ENCODE results near the gene KCTD11.

Gene KCTD11

DNA sequence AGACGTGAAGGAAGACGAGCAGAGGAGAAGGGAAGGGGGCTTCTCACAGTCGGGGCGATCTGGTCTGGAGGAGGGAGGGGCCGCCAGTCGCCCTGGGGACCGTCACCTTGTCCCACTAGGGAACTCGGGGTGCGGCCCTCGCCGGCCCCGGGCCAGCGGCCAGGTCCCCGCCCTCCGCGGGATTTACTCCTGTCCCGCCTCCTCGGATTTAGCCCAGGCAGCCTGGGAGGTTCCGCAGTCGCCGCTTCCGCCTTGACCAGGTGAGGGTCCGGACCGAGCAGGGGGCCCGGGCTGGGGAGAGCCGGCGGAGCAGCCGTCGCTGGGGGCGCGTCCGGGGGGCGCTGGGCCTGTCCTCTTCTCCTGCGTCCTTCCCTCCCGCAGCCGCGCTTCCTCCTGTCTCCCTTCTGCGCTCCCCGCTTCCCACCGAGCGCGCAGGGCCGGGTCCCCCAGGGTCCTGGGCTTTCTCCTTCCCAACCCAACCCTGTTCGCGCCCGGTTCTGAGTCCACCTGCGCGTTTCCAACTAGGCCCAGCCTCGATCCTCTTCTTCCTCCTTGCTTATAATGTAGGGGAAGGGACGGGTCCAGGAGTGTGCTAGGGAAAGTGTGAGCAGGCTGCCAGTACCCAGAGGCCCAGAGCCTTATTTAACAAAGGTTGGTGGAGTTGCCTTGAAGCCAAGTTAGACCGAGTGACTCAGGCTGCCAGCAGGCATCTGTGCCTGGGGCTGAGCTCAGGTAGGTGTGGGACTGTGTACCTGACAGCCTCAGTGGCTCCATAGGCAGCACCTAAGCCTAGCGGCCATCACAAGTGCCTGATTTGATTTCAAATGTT lies 29.1 kb downstream of the KCTD11 start, which contains the start of gene TNK1:
TNK1 (plus strand) TSS at position 235 of the 829 bp plus-strand sequence. CDS start 1,838 bp downstream, outside the sequence.
- no peak for DNase-seq

DNA sequence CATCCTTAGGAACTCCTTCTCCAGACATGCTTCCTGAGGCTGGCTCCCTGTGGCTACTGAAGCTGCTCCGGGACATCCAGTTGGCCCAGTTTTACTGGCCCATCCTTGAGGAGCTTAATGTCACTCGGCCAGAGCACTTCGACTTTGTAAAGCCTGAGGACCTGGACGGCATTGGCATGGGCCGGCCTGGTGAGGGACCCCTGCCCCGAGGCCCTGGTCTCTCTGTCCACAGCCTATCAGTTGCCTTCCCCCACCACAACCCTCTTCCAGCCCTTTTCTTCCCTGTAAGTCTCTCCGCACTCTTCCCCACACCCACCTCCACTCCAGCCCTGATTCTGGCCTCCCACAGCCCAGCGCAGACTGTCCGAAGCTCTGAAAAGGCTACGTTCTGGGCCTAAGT lies 30.9 kb downstream of the KCTD11 start:
- no peak for DNase-seq

DNA sequence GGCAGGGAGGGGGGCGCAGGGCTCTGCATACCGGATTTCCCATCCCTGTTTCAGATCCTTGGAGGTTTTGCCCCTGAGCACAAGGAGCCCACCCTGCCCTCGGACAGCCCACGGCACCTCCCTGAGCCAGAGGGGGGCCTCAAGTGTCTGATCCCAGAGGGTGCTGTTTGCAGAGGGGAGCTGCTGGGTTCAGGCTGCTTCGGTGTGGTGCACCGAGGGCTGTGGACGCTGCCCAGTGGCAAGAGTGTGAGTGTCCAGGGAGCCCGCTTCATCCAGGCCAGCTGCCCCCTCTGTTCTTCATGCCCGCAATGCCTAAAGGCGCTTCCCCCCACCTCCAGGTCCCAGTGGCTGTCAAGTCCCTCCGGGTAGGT lies 31.4 kb downstream of the KCTD11 start:
- DNase-seq: no peak

DNA sequence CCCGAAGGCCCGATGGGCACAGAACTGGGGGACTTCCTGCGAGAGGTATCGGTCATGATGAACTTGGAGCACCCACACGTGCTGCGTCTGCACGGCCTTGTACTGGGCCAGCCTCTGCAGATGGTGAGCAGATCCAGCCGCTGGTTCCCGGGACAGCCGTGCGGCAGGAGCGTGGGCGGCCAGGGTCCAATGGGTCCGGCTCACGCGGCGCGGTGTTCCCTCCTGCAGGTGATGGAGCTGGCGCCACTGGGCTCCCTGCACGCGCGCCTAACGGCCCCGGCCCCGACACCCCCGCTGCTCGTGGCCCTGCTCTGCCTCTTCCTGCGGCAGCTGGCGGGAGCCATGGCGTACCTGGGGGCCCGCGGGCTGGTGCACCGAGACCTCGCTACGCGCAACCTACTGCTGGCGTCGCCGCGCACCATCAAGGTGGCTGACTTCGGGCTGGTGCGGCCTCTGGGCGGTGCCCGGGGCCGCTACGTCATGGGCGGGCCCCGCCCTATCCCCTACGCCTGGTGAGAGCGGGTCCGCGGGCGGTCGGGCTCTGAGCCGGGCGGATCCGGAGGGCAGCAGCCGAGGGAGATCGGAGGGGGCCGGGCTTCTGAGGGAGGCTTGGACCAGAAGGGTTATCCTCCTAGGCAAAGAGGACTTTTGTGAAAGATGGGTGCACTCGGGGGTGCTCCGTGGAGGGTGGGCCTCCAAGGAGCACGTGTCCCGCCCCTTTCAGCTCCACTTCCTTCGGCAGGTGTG lies 32.0 kb downstream of the KCTD11 start:
- peak; percentile 69 for DNase-seq

DNA sequence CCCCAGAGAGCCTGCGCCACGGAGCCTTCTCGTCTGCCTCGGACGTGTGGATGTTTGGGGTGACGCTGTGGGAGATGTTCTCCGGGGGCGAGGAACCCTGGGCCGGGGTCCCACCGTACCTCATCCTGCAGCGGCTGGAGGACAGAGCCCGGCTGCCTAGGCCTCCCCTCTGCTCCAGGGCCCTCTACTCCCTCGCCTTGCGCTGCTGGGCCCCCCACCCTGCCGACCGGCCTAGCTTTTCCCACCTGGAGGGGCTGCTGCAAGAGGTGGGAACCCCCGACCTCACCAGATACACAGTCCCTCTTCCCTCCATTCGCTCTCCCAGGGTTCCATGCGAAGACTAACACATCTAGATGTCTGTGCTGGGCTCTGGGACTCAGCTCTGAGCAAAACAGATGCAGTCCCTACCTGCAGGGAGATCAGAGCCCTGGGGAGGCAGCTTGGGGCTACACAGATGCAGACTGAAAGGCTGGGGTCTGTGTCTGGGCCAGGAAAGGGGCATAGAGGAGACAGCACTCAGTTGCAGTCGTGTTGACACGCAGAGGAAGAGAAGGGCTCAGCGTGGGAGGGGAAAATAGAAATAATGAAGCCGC lies 32.6 kb downstream of the KCTD11 start:
- no peak for DNase-seq

DNA sequence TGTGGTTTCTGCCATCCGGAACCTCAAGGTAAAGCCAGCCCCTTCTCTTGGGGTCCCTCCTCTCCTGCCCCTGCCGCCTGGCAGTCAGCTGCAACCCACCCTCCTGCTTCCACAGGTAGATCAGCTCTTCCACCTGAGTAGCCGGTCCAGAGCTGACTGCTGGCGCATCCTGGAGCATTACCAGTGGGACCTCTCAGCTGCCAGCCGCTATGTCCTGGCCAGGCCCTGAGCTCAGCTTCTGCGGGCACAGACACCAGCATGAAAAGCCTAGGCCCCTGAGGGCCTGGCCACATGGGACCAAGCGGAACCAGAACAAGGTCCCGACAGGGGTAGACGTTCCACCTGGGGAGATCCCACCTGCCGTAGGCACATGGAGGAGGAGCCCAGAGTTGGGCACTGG lies 36.9 kb downstream of the KCTD11 start:
- DNase-seq: no peak

DNA sequence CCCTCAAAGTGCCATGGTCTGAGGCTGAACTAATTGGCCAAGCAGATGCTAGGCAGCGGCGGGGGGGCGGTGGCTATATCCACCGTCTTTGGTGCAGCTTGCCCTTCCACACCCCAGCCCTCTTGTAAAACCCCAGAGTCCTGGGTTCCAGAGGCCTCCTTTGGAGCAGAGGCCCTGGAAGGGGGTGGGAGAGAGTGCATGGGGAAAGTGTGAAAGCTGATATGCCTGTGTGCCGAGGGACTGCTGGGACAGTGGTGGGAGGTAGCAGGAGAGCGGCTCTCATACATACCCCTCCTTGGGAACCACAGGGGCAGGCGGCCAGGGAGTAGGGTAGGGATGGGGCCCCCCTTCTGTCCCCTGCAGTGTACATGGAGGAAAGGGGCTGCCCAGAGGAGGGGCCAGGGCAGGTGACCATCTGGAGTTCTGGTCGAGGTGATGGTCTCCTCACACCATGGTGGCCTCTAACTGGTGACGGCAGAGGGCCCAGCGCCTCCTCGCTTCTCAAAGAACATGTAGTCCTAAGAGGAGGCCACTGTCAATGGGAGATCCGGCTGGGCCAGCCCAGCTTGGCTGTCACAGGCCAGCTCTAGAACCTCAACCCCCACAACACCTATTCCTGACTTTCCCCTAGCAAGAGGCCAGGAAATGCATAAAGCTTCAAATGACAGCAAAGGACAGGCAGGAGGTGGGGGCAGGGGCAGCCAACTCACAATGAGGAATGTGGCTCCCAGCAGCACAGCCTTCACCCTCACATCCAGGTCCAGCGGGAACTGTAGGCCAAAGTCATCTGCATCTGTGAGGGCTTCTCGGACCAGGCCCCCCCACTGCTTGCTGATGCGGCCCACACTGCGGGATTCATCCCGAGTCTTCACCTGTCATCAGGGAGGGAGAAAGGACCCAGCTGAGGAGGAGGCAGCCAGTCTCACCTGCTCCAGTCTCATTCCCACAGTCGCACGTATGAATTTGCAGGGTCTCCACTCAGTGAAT lies 38.3 kb downstream of the KCTD11 start:
- no peak for DNase-seq

DNA sequence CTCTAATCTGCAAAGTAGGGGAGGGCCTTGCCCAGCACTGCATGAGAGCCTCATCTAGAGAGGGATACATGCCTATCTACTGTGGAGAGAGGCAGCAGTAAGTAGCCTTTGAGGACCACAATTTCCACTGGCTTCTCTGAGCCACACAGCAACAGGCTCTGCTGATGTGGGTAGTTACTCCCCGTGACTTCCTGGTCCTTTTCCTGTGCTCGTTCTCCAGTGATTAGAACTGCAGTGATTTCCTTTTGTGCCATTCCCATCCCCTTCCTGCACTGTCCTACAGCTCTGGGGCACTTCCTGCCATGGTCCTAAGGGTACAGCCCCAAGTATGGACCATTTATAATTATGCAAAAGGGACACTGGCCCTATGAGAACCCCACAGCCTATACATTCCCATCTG lies 39.3 kb downstream of the KCTD11 start:
- no peak for DNase-seq

DNA sequence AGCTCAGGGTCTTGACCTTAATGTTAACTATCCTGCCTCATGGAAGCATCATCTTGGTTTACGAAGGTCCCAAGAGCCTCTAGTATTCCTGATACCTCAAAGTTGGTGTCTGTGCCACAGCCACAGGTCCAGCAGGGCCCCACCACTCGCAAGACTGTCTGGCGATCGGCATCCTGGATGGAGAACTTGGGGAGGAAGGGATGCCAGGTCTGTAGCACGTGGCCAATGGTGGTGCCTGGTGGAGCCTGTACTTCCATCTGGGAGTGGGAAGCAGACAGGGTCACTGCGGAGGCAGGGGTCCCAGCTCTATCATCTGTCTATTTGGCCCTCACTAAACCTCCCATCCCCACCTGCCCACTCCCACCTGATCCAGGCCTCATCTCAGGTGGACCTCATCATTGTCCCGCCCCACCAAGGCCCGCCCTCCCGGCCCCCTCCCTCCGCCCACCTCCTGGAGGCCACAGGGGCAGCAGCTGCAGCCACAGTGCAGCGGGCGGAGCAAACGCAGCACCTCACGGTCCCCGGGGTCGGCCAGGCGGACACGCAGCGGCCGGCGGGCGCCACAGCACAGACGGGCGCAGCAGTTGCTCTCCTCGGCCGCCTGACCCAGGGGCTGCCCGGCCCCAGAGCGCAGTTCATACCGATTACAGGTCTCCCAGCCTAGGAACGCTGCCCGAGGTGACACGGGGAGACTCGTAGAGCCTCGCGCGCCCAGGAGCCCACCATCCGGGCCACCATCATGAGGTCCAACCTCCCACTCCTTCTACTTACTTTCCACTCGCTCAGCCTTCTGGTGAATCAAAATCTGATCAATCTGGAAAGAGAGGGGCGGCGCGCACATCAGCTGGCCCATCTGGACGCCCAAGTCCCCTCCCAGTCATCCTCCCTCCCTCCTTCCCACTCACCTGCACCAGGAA lies 41.0 kb downstream of the KCTD11 start:
- DNase-seq: no peak

DNA sequence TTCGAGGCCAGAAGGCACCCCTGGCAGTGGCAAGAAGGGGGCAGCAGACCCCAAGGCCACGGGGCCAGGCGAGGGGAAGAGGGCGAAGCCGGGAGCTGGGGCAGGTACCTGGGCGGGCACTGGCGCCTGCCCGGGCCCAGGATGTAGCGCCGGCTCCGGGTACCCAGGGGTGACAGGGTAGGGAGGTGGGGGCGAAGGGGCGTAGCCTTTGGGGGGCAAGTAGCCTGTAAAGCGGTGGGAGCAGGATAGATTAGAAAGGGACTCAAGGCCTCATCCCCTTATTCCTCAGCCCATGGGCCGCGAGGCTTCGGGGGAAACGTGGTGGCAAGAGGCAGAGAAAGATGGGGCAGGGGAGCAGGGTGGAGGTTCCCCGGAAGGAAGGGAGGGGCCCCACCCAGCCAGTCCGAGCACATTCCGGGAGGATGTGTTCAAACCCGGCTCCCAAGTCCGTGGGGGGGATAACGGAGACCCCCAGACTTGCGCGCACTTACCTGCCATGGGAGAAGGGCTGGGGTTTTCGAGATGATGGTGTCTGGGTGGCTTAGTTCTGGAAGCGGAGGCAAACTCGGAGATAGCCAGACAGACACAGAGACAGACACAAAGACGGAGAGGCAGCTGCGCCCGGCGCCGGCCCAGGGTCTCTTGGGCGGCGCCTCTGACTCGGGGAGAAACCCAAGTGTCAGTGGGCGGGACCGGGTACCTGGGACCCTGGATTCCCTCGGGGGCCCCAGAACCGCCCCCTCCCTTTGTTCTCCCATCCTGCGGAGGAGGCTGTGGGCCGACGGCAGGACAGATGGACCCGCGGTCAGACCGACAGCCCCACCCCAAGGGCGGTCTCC lies 41.9 kb downstream of the KCTD11 start:
- peak; percentile 57 for DNase-seq

DNA sequence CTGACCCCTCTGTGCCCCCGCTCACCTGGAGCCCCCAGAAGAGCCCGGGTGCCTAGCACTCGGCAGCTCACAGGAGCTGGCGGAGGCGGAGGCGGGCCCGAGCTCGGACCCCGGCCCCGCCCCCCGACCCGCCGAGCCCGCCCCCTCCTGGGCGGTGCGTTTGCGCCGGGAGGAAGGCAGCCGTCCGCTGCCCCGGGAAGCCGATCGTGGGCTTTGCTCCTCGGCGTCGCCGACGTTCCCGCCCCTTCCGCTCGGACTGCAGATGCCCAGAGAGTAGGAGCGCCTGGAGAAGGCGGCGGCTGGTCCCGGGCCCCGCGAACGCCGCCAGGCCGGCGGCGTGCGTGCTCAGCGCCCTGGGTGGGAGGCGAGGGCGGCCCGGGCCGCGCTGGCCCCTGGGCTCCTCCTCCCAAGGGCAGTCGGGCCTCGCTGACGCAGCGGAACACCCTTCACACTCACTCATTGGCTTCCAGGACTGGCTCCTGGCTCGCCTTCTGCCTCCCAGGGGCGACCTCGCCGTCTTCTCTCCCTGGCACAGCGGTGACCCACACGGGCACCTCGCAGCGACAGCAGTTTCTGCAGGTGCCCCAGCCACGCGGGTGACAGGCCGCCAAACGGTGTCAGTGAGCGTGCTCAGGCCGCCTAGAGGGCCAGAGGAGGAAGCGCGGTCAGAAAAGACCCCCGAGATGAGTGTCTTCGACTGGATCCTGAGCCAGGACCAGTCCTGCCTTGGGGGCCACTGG lies 42.7 kb downstream of the KCTD11 start, which contains the start of gene PLSCR3:
PLSCR3 (minus strand) TSS at position 74 of the 740 bp plus-strand sequence. CDS start 415 bp downstream, outside the sequence.
- DNase-seq: peak; percentile 78

DNA sequence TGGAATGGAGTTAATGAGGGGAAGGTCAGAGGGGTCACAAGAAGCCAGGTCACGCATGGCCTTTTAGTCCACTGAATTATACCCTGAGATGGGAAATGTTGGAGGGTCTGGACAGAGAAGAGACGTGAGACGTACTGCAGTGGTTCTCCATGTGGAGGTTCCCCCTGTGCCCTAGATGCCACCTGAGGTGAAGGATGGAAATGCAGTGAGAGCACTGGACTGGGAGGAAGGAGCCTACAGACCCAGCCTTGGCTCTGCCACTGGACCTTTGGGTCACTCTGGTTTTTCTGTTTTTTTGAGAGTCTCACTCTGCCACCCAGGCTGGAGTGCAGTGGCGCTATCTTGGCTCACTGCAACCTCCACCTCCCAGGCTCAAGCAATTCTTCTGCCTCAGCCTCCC lies 44.2 kb downstream of the KCTD11 start:
- DNase-seq: no peak

DNA sequence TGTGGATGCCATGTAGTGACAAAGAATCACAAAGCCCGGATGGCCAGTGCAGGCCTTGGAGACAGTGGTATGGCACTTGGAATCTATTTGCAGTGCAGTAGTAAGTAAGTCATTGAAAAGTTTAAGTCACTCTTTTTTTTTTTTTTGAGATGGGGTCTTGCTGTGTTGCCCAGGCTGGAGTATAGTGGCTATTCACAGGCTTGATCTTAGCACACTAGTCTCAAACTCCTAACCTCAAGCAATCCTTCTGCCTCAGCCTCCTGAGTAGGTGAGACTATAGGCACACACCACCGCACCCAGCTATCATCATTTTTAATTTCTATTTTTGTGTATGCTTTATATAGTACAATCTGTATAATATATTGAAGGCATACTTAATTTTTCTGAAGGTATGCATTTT lies 46.6 kb downstream of the KCTD11 start:
- no peak for DNase-seq

DNA sequence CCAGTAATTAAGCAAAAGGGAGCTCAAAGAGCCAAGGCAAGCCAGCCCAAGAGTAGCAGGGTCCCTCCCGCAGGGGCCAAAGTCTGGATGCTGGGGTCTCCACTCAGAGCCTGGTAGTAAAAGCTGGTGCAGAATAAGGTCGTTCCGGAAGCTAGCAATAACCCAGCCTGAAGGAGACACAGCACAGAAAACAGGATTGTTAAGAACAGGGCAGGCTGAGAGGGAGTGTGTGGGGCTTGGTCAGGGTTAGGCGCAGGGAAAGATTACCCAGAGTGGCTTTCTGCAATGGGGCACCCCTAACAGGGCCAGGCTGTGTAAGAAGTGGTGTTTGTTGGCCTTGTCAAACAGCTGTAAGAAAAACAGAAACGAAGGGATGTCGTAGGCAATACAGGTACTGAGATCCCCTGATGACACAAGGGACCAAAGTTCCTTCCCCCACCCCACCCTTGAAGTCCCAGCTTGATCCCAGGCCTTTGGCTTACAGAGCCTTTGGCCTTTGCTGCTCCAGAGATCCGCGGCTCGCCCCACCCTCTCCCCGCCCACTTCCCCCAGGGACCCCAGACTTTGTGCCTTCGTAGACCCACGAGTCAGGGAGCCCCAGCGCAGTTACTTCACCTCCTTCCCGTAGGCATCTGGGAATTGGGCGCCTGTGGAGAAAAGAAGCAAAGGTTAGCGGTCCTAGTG lies 51.2 kb downstream of the KCTD11 start:
- DNase-seq: no peak

DNA sequence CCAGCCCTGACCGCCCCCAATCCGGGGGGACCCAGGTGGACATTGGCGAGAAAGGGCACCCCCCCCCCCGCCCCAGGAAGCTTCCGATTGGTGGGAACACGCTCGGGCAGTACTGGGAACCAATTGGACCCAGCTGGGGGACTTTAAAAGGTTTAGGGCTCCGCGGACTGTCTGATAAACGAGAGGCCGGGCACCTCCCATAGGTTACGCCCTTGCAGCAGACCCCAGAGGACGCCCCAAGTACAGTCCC lies 51.7 kb downstream of the KCTD11 start:
- DNase-seq: peak; percentile 87

DNA sequence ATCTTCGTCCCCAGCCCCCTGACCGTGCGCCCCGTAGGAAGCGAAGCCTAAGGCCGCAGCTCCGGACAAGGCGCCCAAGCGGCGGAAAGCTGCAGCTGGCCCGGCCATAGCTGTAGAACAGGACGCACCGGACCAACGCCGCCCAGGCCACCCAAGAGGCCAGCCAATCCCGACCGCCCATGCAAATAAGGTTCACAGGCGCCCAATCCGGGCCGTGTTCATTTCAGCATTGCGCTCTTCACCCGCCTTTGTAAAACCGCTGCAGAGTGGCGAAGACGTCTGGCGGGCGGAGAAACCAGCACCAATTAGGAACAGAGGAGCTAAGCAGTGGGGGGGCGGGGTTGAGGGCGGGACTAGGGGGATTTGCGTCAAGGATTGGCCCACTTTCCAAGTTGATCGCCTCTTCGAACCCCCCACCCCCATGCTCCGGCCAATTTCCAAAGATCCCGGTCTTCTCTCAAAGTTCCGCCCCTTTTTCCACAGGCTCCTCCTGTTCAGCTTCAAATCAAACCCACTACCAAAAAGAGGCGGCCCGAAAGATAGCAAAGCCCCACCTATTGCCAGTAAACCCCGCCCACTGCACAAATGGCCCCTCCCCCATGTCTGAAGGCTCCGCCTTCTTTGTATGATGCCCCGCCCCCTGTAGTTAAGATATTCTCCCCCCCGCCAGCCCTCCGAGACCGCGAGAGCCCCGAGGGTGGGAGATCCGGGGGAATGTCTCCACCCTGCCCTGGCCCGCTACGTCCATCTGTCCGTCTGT lies 52.2 kb downstream of the KCTD11 start, which contains the start of gene TMEM256:
TMEM256 (minus strand) TSS at position 121 of the 760 bp plus-strand sequence; CDS start at position 108, 13 bp downstream.
- peak; percentile 98 for DNase-seq

Measured in NCI-H510A treated with DMSO at 0.1 percent for 48 hours (cell line).